OCI-M1 (cell line): ENCODE measurements around the gene ACSM3.
A peak's percentile ranks its signal among the peaks of the same experiment; 100 is the strongest.

ENCODE experiments used
- DNase-seq: peaks from one replicate; lab custom pipeline; 2025; lab: John Stamatoyannopoulos, UW

The ACSM3 gene

GRCh38 chr16:20806168-20807050 lies 42.6 kb downstream of the ACSM3 start, which contains the start of the genes ERI2 and REXO5:
Gene ERI2 (minus strand): TSS chr16:20806472. CDS start chr16:20806430, 42 bp downstream.
Gene REXO5 (plus strand): TSS chr16:20806527. CDS start chr16:20806954, 427 bp downstream.
- DNase-seq = peak; percentile 97

- DNase-seq = no peak
These were observed 44.0 kb downstream of the ACSM3 start for GRCh38 chr16:20807862-20808261.

- no peak for DNase-seq
These were observed 48.1 kb downstream of the ACSM3 start for GRCh38 chr16:20811889-20812439.

- DNase-seq = no peak
These were observed 48.7 kb downstream of the ACSM3 start for GRCh38 chr16:20812510-20812909.

- no peak for DNase-seq
These were observed 51.0 kb downstream of the ACSM3 start for GRCh38 chr16:20814784-20815183.

- DNase-seq = no peak
These were observed 55.2 kb downstream of the ACSM3 start for GRCh38 chr16:20818929-20819585.

- DNase-seq = no peak
These were observed 57.9 kb downstream of the ACSM3 start for GRCh38 chr16:20821682-20822081.

GRCh38 chr16:20822521-20823325 lies 58.9 kb downstream of the ACSM3 start:
- DNase-seq = peak; percentile 62

GRCh38 chr16:20826039-20826566 lies 62.3 kb downstream of the ACSM3 start:
- DNase-seq = peak; percentile 88

GRCh38 chr16:20829536-20829935 lies 65.7 kb downstream of the ACSM3 start:
- peak; percentile 35 for DNase-seq

- DNase-seq = peak; percentile 37
These were observed 66.6 kb downstream of the ACSM3 start for GRCh38 chr16:20830372-20830771.

- no peak for DNase-seq
These were observed 69.3 kb downstream of the ACSM3 start for GRCh38 chr16:20833086-20833485.

- DNase-seq = no peak
These were observed 74.4 kb downstream of the ACSM3 start for GRCh38 chr16:20838240-20838639.

GRCh38 chr16:20839504-20839903 lies 75.7 kb downstream of the ACSM3 start:
- DNase-seq = no peak

GRCh38 chr16:20844054-20844453 lies 80.2 kb downstream of the ACSM3 start:
- no peak for DNase-seq

GRCh38 chr16:20844588-20844987 lies 80.8 kb downstream of the ACSM3 start:
- DNase-seq = no peak

- no peak for DNase-seq
These were observed 82.2 kb downstream of the ACSM3 start for GRCh38 chr16:20846030-20846429.

- DNase-seq = no peak
These were observed 82.7 kb downstream of the ACSM3 start for GRCh38 chr16:20846551-20846950.
